Activated T-cell treated with anti-CD3 and anti-CD28 coated beads, Interleukin-2, amount 50 U/mL, for 1 hour (primary cell): ENCODE results near the gene MAST2.
"Not testable (repeated sequence)": the region's sequence is repeated elsewhere in the genome, so short reads cannot be mapped to it uniquely, and the experiment has no call there.

Experiments used
- DNase-seq: peaks from one replicate; pipeline ENCODE4 v3.0.0-alpha.2; 2020

The MAST2 gene

DNA sequence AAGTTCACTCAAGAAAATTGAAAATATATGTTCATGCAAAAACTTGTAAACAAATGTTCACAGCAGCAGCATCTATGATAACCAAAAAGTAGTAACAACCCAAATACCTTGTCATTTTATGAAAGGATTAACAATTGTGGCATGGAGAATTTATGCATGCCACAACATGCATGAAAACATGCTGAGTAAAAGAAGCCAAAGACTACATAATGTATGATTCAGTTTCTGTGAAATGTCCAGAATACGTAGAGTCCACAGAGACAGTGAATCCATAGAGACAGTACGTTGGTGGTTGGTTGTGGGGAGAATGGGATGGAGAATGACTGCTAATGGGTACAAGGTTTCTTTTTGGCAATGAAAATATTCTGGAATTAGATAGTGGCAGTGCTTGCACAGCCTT lies 148.7 kb downstream of the MAST2 start:
- no peak for DNase-seq

DNA sequence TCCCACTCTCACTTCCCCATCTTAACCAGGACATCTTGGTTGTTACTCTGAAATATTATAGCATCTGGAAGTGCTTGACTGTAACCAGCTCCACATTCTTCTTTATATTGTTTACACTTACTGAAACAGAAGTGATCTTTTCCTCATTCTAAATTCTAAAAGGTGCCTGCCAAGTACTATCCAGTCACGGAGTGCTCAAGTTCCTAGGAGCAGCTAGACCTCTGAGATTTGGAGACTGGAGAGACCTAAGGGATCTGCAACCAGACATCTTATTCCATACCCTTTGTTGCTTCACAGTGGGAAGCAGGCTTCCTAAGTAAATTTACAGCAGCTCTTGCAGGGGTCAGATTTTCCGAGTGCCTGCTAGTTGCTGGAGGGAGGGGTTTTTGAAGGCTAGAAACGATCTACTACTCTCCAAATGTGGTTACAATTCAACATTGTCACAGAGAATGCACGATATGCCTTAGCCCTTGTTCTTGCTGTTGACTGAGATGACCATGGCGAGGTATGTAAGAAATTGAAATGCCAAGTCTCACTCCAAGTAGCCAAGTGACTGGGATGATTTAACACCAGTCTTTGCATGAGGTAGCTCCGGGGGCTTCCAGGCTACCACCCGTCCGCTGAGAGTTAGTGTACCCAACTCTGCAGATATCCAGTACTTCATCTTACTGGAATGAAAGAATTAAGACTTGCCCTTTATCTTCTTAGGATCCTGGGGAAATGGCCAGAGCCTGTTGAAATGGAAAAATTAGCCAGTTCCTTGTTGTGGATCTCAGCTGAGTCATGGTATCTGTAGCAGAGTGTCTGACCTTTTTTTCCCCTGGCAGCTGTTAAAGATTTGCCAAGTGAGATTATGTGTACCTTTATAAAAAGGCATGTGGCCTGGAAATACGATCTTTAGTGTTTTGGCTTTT lies 150.8 kb downstream of the MAST2 start:
- no peak for DNase-seq

DNA sequence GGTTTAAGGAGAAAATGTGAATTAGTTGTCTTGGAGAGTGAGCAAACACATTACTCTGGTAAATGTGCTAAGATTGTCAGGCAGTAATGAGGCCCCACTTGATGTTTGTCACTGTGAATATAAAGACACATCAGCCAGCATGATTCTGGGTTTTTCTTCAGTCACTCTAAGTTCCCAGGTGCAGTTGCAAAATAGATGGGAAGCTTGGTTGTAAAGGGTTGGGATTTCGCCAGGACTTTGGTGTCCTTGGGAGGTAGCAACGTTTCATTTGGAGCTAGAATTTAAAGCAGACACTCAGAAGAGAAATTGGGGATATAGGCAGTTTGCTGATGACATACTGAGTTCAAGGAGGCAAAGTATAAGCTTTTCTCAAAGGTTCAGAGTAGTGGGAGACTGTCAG lies 154.3 kb downstream of the MAST2 start:
- DNase-seq = no peak

DNA sequence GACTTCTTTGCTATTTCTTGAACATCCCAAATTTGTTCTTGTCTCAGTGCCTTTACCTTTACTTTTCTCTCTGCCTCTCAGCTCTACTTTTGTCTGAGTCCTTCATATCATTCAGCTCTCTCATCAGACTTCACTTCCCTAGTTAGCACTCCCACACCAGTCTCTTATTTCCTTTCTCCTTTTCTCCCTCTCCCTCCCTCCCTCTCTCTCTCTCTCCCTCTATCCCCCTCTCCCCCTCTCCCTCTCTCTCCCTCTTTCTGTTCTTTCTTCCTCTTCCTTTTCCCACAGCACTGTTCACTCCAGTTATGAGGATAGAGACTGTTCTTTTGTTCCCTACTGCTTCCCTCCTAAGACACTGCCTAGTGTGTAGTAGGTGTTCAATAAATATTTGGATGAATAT lies 154.9 kb downstream of the MAST2 start:
- DNase-seq = no peak

DNA sequence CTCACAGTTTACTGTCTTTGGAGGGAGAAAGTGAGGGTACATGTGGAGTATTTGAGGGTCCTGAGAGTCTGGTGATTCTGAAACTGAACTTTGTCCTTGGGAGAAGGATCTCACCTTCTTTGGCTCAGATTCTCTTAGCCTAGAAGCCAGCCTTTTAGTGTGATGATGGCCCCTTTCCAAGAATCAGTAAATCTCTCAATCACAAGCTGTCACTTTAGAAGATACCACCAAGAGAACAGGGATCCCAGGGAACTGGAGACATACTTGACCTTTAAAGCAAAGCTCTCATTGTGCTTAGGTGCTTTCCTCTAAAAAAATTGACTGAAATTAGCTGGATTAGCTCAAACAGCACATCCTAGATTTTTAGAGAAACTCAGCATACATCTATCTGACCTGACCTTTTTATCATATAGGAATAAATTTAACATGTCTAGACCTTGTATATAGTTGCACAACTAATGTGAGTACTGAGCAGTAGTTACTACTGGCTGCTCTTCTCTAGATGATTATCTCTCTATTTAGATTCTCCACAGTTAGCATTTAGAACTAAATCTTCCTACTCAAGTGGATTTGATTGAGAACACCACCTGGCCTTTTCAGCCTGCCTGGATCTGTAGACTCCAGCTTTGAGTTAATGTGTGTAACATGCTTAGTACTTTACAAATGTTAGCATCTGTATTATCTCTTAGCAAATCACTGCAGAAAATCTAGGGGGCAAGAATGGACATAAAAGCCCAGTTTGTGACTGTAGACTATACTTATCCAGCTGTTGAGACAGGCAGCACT lies 157.7 kb downstream of the MAST2 start:
- no peak for DNase-seq

DNA sequence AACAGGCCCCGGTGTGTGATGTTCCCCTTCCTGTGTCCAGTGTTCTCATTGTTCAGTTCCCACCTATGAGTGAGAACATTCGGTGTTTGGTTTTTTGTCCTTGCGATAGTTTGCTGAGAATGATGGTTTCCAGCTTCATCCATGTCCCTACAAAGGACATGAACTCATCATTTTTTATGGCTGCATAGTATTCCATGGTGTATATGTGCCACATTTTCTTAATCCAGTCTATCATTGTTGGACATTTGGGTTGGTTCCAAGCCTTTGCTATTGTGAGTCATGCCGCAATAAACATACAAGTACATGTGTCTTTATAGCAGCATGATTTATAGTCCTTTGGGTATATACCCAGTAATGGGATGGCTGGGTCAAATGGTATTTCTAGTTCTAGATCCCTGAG lies 158.5 kb downstream of the MAST2 start:
- DNase-seq = not testable (repeated sequence)

DNA sequence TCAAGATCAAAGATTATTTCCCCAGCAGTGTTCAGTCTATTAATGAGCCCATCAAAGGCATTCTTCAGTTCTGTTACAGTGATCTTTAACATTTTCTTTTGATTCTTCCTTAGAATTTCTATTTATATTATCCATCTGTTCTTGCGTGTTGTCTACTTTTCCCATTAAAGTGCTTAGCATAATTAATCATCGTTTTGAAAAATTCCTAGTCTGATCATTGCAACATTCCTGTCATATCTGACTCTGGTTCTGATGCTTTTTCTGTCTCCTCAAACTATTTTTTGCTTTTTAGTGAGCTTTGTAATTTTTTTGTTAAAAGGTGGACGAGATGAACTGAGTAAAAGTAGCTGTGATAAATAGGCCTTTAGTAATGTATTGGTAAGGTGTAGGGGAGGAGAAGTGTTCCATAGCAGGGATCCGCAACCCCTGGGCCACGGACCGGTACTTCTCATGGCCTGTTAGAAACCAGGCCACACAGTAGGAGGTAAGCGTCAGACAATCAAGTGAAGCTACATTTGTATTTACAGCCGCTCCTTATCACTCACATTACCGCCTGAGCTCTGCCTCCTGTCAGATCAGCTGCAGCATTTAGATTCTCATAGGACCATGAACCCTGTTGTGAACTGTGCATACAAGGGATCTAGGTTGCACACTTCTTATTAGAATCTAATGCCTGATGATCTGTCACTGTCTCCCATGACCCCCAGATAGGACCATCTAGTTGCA lies 165.7 kb downstream of the MAST2 start:
- no peak for DNase-seq

DNA sequence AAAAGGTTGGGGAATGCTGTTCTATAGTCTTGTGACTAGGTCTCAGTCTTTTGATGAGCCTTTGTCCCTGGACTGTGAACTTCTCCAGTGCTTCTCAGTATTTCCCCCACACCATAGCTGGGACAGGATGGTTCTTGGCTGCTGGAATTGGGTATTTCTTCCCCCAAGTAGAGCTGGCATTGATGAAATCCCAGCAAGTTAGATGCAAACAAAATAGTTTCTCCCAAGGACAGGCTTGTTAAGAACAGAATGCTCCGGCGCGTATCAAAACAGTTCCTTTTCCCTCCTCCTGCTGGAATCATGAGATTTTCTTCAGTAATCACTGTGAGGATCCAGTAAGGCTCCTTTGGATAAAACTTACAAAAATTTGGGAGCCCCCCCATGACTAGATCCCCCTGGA lies 166.5 kb downstream of the MAST2 start:
- DNase-seq = no peak

DNA sequence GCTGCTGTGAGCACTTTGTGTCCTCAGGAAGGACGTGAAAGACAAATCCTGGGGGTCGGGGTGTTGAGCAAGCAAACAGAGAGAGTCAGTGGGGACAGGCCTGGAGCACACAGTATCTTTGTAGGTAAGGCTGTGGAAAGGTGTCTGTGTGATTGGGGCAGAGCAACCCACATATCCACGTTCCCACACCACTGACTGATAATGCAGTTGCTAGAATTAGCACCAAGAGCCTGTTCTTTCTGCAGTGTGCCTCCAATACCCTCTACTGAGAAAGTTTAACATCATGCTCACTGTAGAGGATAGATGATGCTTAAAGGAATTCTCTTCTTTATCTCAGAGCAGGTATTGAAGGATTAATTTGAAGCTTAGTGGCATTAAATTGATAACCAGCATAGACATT lies 167.9 kb downstream of the MAST2 start:
- DNase-seq = no peak

DNA sequence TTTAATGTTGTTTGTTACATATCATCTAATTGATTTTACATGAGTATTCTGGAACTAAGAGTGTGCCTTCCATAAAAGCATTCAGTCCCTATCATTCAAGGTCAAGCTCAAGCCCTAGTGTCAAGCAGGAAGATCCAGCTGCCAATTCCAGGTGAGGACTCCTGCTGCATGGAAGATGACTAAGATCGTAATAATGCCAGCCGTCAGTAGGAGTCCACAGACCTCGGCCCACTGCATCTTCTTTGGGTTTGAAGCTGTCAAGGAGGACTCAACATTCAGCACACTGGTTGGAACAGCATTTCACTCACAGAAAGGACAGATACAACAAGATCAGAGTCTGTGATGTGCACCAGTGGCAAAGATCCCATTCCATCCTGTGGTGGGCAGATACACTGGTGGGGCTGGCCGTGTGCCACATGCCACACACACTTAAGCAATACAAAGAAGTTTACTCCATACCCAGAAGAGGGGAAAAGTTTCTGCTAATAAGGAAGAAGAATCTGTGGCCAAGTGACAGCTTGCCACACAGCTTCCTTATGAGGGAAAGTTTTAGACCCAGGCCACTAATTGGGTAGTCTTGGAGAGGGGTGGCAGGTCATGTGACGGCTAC lies 168.6 kb downstream of the MAST2 start:
- no peak for DNase-seq

DNA sequence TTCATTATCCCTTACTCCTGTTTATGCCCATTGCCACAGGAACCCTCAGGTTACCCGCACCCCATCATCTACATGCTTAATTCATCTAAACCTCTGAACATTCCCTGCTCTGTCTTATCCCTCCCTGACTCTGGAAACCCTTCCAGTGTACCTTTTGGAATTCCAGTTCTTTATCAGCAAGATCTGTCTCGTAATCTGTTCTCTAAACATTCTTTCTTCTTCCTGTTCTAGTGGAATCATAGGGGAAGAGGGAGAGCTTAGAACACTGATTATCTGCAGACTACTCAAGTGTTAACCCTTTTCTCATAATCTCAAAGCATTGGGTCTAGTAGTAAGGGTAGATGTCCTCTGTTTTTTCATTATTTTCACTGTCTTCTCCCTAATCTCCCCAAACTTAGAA lies 169.2 kb downstream of the MAST2 start:
- DNase-seq = no peak

DNA sequence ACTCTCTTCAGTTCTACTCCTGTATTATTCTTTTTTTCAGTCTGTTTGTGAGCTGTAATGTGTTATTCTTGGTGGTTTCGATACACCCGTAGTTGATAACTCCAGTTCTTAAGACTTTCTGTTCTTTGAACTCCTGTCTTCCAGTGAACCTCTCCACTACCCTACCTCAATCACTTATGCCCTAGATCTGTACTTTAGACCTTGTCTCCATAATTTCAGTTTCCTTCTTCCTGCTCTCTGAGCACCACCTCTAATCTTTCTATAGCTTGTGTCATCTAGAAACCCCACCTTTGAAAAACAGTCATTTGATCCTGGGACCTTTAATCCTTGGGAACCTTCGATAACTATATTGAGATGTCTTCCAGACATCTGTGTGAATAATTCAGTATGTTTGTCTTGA lies 169.7 kb downstream of the MAST2 start:
- DNase-seq = no peak

DNA sequence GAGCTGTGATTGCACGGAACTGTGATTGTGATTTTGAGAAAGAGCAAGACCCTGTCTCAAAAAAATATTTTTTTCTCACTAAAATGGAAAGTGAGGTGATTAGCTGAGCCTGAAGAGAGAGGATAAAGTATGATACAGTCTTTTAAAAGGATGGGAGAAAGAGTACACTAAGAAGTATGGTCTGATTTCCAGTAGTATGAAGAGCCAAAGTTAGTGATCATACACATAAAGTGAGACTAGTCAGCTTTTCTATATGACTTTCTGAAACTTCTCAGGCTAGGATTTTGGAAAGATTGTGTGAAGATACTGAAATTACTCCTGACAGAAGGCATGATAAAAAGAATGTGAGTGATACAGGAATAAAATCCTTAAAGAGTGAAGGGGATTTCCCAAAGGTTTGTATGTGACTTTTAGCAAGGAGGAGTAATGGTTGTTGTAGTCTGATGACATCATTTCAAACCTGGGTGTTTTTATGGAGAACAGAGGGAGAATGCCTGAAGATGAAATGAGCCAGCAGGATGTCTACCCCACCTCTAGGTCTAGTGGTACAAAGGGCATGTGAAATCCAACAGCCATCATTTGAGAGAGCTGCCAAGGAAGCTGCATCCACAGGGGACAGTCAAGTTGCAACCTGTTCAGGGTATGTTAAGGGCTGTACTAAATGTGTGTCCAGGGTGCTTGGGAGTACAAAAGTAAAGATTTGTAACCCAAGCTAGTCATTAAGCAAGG lies 171.3 kb downstream of the MAST2 start:
- DNase-seq = no peak

DNA sequence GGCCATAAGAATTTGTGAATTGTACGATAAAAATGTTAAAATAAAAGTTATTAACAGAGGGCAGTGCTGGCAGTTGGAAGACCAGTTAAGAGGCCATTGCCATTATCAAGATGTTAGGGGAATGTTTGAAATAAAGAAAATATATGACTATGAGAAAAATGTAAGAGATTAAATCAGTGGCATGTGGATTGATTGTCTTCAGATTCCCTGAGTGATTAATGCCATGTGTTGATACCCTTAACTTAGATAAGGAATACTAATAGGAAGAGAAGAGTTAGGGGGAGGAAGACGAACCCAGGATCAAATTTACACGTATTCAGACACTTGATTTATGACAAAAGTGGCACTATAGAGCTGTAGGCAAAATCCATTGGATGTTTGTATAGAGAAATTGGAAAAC lies 173.2 kb downstream of the MAST2 start:
- no peak for DNase-seq

DNA sequence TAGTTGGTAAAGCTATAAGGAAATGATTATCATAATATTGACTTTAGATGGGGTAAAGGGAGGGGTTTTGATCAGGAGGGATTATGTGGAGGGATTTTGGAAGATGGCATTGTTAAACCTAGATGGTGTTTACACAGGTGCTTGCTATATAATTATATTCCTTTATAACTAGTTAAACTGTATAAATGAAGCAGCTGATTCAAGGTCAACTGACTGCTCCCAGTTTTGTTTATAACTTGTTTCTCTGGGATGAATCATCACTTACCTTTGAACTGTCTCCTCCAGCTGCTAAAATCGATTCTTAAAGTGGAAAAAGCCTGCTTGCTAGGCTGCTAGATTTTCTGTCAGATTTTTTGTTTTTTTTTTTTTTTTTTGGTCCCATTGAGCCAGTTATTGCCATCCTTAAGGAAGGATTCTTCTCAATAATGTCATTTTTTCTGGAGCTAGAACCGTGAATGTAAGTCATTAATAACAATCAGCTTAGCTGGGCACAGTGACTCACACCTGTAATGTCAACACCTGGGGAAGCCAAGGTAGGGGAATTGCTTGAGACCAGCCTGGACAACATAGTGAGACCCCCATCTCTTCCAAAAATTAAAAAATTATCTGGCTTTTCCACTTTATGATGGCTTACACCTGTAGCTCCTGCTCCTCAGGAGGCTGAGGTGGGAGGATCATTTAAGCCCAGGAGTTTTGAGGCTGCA lies 175.8 kb downstream of the MAST2 start:
- no peak for DNase-seq

DNA sequence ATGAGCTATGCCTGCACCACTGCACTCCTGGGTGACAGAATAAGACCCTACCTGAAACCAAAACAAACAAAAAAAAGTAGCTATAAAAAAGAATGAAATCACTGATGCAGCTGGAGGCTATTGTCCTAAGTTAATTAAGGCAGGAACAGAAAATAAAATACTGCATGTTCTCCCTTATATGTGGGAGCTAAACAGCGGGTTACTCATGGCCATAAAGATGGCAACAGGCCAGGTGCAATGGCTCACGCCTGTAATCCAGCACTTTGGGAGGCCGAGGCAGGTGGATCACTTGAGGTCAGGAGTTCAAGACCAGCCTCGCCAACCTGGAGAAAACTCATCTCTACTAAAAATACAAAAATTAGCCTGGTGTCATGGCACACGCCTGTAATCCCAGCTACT lies 176.4 kb downstream of the MAST2 start:
- DNase-seq = no peak

DNA sequence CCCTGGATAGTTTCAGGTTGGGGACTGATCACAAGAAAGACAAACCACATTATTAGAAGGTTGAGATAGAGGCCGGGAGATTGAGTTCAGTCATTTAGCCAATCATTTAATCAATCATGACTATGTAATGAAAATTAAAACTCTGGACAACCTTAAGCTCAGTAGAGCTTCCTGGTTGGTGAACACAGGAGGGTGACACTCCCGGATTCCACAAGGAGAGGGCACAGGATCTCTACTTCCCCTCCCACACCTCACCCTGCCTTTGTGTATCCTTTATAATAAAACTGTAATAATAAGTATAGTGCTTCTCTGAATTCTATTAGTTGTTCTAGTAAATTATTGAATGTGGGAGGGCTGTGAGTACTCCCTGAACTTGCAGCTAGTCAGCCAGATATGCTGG lies 178.9 kb downstream of the MAST2 start:
- DNase-seq = no peak

DNA sequence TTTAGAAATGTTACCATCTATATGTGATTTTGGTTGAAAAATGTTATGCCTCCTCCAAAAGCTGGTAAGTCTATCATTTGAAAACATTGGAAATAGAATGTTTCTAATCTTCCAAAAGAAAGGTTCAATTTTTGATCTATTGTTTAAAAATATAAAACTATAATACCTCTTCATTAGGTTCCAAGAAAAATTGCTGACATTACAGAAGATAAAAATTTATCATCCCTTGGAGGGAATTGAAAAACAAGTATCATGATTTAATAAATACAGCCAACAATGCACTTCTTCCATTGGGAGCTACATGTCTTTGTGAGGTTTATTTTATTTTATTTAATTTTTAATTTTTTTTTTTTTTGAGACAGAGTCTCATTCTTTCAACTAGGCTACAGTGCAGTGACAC lies 180.6 kb downstream of the MAST2 start:
- DNase-seq = no peak

DNA sequence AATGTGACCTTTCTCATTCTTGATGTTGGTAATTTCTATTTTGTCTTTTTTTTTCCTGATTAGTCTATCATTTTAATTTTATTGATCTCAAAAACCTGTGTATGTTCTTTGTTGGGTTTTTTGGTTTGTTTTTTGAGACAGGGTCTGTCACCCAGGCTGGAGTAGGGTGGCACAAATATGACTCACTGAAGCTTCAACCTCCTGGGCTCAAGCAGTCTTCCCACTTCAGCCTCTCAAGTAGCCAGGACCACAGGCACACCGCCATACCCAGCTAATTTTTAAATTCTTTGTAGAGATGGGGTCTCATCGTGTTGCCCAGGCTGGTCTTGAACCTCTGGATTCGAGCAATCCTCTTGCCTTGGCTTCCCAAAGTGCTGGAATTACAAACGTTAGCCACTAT lies 183.8 kb downstream of the MAST2 start:
- no peak for DNase-seq

DNA sequence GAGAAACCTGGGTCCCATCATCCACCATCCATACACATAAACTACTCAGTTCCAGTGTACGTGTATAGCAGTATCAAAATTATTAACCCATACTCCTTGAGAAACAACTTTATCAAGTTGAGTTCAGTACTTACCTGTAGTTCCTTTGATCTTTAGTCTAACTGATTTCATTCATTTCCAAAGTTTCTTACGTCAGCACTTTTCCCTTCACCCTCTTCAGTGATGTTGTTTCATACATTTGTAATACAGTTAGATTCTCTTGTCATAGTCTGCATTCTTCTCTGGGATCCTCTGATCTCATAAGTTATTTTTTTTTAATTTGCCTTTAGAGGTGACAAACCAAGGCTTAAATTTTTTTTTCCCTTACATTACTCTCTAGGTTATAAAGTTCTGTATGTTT lies 185.8 kb downstream of the MAST2 start:
- DNase-seq = no peak

DNA sequence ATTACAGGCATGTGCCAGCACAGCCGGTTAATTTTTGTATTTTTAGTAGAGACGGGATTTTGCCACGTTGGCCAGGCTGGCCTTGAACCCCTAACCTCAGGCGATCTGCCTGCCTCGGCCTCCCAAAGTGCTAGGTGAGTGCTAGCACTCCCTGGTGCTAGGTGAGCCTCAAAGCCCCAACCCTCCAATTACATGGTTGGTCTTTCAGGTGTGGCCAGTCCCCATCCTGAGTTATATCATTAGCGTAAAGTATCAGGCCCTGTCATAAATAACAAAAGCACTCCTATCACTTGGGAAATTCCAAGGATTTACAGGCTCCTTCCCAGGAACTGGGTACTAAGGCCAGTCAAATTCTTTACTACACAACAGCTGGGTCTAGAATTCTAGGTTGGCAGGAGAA lies 191.0 kb downstream of the MAST2 start:
- no peak for DNase-seq

DNA sequence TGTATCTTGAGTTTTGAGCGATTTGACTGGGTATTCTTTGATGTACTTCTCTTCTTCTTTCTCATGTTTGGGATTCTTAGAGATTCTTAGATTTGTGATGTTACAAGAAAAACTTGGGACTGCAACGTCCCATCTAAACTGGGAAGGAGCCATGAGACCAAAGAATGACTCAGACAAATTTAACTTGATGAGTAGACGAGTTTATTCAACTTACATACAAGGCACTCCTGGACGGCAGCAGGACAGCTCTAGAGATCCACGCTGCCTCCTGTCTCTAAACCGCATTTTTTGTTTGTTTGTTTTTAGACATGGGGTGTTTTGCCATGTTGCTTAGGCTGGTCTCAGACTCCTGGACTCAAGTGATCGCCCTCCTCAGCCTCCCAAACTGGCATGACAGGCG lies 191.9 kb downstream of the MAST2 start:
- no peak for DNase-seq
